Endodermal cell (in vitro differentiated cells): Measurements from ENCODE around the gene AHSG. TPM values are rescaled to one million over a fixed set of nuclear protein-coding genes. Genes with fewer than 3 reads are reported as not detected.
A peak's percentile ranks its signal among the peaks of the same experiment; 100 is the strongest.

Source experiments
- DNase-seq: peaks from one replicate; pipeline ENCODE4 v3.0.0-alpha.2; 2017
- H3K27ac ChIP-seq: 2 replicates; pipeline ENCODE4 v1.5.1; 2013; ENCODE audit warnings: mild to moderate bottlenecking, low read depth, low read length, moderate library complexity
- H3K27me3 ChIP-seq: 2 replicates; pipeline ENCODE4 v1.6.1; 2013; ENCODE audit warnings: mild to moderate bottlenecking, low read length, moderate library complexity; ENCODE audit not compliant: insufficient read depth, control insufficient read depth, poor library complexity, severe bottlenecking
- H3K36me3 ChIP-seq: 2 replicates; pipeline ENCODE4 v1.7.0; 2013; ENCODE audit warnings: mild to moderate bottlenecking, low read length, moderate library complexity; ENCODE audit not compliant: control insufficient read depth, insufficient read depth
- H3K4me1 ChIP-seq: one replicate; pipeline ENCODE4 v1.7.0; 2013; ENCODE audit warnings: low read length; ENCODE audit not compliant: control insufficient read depth, insufficient read depth
- H3K4me3 ChIP-seq: 2 replicates; pipeline ENCODE4 v1.5.1; 2013; ENCODE audit warnings: mild to moderate bottlenecking, low read length, moderate library complexity
- H3K9ac ChIP-seq: 2 replicates; pipeline ENCODE4 v1.6.1; 2013; ENCODE audit warnings: mild to moderate bottlenecking, low read length, moderate library complexity; ENCODE audit not compliant: poor library complexity, severe bottlenecking; ENCODE audit errors: extremely low read depth
- H3K9me3 ChIP-seq: 2 replicates; pipeline ENCODE4 v1.6.1; 2013; ENCODE audit warnings: mild to moderate bottlenecking, low read length, moderate library complexity; ENCODE audit not compliant: control insufficient read depth
- H3K27ac Mint-ChIP-seq: 2 replicates; pipeline ENCODE4 v1.8.0; 2020; ENCODE audit warnings: mixed read lengths
- H3K27me3 Mint-ChIP-seq: 2 replicates; pipeline ENCODE4 v1.8.0; 2021; ENCODE audit warnings: mild to moderate bottlenecking, mixed read lengths; ENCODE audit not compliant: insufficient read depth
- H3K36me3 Mint-ChIP-seq: 2 replicates; pipeline ENCODE4 v1.8.0; 2020; ENCODE audit warnings: low read depth, mixed read lengths
- H3K4me1 Mint-ChIP-seq: 2 replicates; pipeline ENCODE4 v1.8.0; 2020; ENCODE audit warnings: mixed read lengths
- H3K4me3 Mint-ChIP-seq: 2 replicates; pipeline ENCODE4 v1.8.0; 2020; ENCODE audit warnings: mild to moderate bottlenecking, moderate library complexity, mixed read lengths
- H3K9me3 Mint-ChIP-seq: 2 replicates; pipeline ENCODE4 v1.8.0; 2020; ENCODE audit warnings: mild to moderate bottlenecking, mixed read lengths
- CTCF ChIP-seq: fragments of 200-600 bp; sonication (generic); conservative IDR thresholded peaks from 2 replicates; pipeline ENCODE4 v1.5.0; 2021; ENCODE audit warnings: antibody characterized with exemption, mild to moderate bottlenecking
- WGBS, 2 experiments: methylation state at CpG; one replicate each; pipeline versions ENCODE4 v1.1.5 to v1.1.7; 2013; ENCODE audit warnings: missing lambda C conversion rate in 2 of 2, mixed read lengths in 1 of 2; ENCODE audit not compliant: insufficient coverage in 1 of 2, insufficient read length in 1 of 2; 5-methylcytosine and 5-hydroxymethylcytosine counted together
- total RNA-seq, 2 donors: library from RNA; stranded (reverse); fragmentation: NEBNext Ultra II Directional in 1 of 2; extraction: Animal tissue kit (Norgen Biotek cat#: 25700) in 1 of 2; gene quantifications; 2 replicates in 1 of 2; 3 replicates in 1 of 2; pipeline ENCODE4 v1.2.1, GENCODE V29; 2021

The AHSG gene
- total RNA-seq, 2 donors from 2014 or later, result not detected

DNA sequence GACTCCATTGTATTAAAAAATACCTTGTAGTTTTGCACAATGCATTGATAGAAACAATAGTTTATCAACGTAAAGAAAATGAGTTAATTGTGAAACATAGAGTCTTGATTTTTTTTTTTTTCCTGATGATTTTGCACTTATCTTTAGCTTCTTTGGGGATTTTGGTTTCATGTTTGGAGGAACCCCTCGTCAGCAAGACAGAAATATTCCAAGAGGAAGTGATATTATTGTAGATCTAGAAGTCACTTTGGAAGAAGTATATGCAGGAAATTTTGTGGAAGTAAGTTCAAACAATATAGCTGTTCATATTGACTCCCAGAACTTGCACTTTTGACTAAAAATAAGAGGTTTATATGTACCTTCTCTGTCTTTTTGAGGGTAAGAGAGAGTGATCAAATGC, 35.3 kb upstream of the AHSG start:
- H3K36me3 ChIP-seq, result peaks cover 99% of the 10 kb centered on the region
- H3K4me1 ChIP-seq, result no peaks in the 10 kb centered on the region
- H3K9me3 ChIP-seq, result no peaks in the 10 kb centered on the region
- TF ChIP-seq CTCF, result no peak
- no peaks in the 10 kb centered on the region for H3K27me3 Mint-ChIP-seq
- no peaks in the 10 kb centered on the region for H3K9me3 Mint-ChIP-seq
- 98 to 100% methylated on average over 1 to 2 of the region's 2 CpGs for WGBS, 2 experiments
- H3K4me3 Mint-ChIP-seq, result no peak overlapping the region
- DNase-seq, result no peak
- H3K27me3 ChIP-seq, result no peaks in the 10 kb centered on the region
- H3K36me3 Mint-ChIP-seq, result peaks cover 65% of the 10 kb centered on the region
- H3K27ac Mint-ChIP-seq, result no peak overlapping the region
- no peak overlapping the region for H3K27ac ChIP-seq
- no peak overlapping the region for H3K4me3 ChIP-seq
- no peaks in the 10 kb centered on the region for H3K4me1 Mint-ChIP-seq
- no peak overlapping the region for H3K9ac ChIP-seq

GRCh38 chr3:186580785-186581184, 32.1 kb upstream of the AHSG start:
- peaks cover 67% of the 10 kb centered on the region for H3K36me3 Mint-ChIP-seq
- peak overlapping the region; percentile 13 for H3K27ac Mint-ChIP-seq
- peaks cover 100% of the 10 kb centered on the region for H3K36me3 ChIP-seq
- no peaks in the 10 kb centered on the region for H3K4me1 ChIP-seq
- no peaks in the 10 kb centered on the region for H3K27me3 Mint-ChIP-seq
- H3K27me3 ChIP-seq, result no peaks in the 10 kb centered on the region
- no peak overlapping the region for H3K9ac ChIP-seq
- no peak overlapping the region for H3K27ac ChIP-seq
- H3K4me3 ChIP-seq, result no peak overlapping the region
- DNase-seq, result no peak
- WGBS, 2 experiments, result 93% methylated on average over 3 of the region's 3 CpGs
- H3K4me3 Mint-ChIP-seq, result no peak overlapping the region
- TF ChIP-seq CTCF, result no peak
- H3K9me3 ChIP-seq, result no peaks in the 10 kb centered on the region
- H3K9me3 Mint-ChIP-seq, result no peaks in the 10 kb centered on the region
- no peaks in the 10 kb centered on the region for H3K4me1 Mint-ChIP-seq

DNA sequence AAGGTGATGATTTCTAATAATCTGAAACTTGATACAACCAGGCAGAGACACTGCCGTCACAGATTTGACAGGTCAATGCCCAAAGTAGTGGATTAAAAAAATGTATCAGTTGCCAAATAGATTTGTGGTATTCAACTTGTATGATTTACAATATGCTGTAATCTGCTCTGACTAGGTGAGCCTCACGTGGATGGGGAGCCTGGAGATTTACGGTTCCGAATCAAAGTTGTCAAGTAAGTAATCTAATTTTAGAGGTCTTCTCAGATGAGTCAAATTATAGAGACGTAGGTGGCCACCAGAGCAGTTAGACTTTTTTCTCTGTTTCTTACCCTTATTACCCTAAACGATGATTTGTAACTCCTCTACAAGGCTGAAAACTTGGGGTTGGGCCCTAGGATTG, 30.3 kb upstream of the AHSG start:
- no peak for TF ChIP-seq CTCF
- H3K27ac Mint-ChIP-seq, result no peak overlapping the region
- no peaks in the 10 kb centered on the region for H3K27me3 ChIP-seq
- H3K27me3 Mint-ChIP-seq, result no peaks in the 10 kb centered on the region
- DNase-seq, result no peak
- H3K4me1 Mint-ChIP-seq, result no peaks in the 10 kb centered on the region
- no peaks in the 10 kb centered on the region for H3K9me3 ChIP-seq
- H3K4me3 Mint-ChIP-seq, result no peak overlapping the region
- H3K4me3 ChIP-seq, result no peak overlapping the region
- H3K36me3 ChIP-seq, result peaks cover 87% of the 10 kb centered on the region
- H3K9ac ChIP-seq, result no peak overlapping the region
- no peaks in the 10 kb centered on the region for H3K9me3 Mint-ChIP-seq
- no peaks in the 10 kb centered on the region for H3K4me1 ChIP-seq
- WGBS, 2 experiments, result 90 to 97% methylated on average over 2 to 6 of the region's 6 CpGs
- H3K27ac ChIP-seq, result no peak overlapping the region
- peaks cover 60% of the 10 kb centered on the region for H3K36me3 Mint-ChIP-seq
